Erythroblast (primary cell): ENCODE measurements around the gene LRIG1.

Experiments
- GATA1 ChIP-seq: IDR thresholded peaks from 2 replicates; pipeline ENCODE4 v1.6.1; 2011; ENCODE audit warnings: low read depth, mild to moderate bottlenecking, control low read depth, low read length, moderate library complexity
- POLR2A ChIP-seq: IDR thresholded peaks from 2 replicates; pipeline ENCODE4 v1.6.1; 2011; ENCODE audit warnings: mild to moderate bottlenecking, low read length

GRCh38 chr3:66464512-66464894 is 36.3 kb downstream of the LRIG1 start:
- TF ChIP-seq POLR2A (no peak), GATA1 (no peak)
